ENCODE data around the gene KRT85. TPM values are rescaled to one million over a fixed set of nuclear protein-coding genes. Genes with fewer than 3 reads are reported as not detected.

KRT85 gene
- total RNA-seq, 1 experiment from 2014 or later: not detected

- H3K79me2 ChIP-seq (ENCODE audit: low read length): no peaks in the 10 kb centered on the region
- no peak overlapping the region for H3K27ac ChIP-seq (ENCODE audit: low read length)
- H4K20me1 ChIP-seq (ENCODE audit: insufficient read depth, low read depth, low read length): no peaks in the 10 kb centered on the region
- no peak overlapping the region for H3K4me3 ChIP-seq (ENCODE audit: low read length)
- H3K4me2 ChIP-seq (ENCODE audit: low read depth, low read length, poor library complexity, severe bottlenecking): no peak overlapping the region
- peaks cover 27% of the 10 kb centered on the region for H3K4me1 ChIP-seq (ENCODE audit: low read length)
- H2AFZ ChIP-seq (ENCODE audit: low read length): no peak overlapping the region
- no peak overlapping the region for H3K9ac ChIP-seq (ENCODE audit: low read length)
- no peaks in the 10 kb centered on the region for H3K36me3 ChIP-seq (ENCODE audit: insufficient read depth, low read length)
- DNase-seq: no peak
- no peaks in the 10 kb centered on the region for H3K27me3 ChIP-seq (ENCODE audit: low read length)
- H3K9me3 ChIP-seq (ENCODE audit: low read length): no peaks in the 10 kb centered on the region
- no peaks in the 10 kb centered on the region for H3K9me2 ChIP-seq (replicated peaks; ENCODE audit: insufficient read depth, low read length)
These were observed 7.1 kb downstream of the KRT85 start for GRCh38 chr12:52360106-52360662.

DNA sequence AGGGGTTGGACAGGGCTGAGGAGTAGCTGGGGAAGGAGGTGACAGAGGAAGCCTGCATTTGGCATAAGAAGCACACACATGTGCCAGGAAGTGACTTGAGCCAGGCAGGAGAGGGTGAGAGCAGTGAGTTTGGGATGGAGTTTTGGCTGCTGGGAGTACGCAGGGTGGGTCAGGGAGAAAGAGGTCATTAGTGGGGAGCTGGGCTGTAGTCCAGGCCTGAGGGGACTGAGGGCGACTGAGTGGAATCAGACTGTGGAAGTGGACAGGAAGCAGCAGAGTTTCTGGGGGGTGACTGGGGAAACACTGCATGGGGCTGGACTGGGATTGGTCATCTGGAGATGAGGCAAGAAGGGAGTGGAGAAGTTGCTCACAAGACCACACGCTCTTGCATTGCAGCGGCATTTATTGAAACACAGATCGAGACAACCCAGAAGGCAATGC, 7.6 kb downstream of the KRT85 start:
- peak overlapping the region; percentile 62 for H3K4me2 ChIP-seq (ENCODE audit: low read depth, low read length, poor library complexity, severe bottlenecking)
- H3K27me3 ChIP-seq (ENCODE audit: low read length): no peaks in the 10 kb centered on the region
- no peak overlapping the region for H2AFZ ChIP-seq (ENCODE audit: low read length)

DNA sequence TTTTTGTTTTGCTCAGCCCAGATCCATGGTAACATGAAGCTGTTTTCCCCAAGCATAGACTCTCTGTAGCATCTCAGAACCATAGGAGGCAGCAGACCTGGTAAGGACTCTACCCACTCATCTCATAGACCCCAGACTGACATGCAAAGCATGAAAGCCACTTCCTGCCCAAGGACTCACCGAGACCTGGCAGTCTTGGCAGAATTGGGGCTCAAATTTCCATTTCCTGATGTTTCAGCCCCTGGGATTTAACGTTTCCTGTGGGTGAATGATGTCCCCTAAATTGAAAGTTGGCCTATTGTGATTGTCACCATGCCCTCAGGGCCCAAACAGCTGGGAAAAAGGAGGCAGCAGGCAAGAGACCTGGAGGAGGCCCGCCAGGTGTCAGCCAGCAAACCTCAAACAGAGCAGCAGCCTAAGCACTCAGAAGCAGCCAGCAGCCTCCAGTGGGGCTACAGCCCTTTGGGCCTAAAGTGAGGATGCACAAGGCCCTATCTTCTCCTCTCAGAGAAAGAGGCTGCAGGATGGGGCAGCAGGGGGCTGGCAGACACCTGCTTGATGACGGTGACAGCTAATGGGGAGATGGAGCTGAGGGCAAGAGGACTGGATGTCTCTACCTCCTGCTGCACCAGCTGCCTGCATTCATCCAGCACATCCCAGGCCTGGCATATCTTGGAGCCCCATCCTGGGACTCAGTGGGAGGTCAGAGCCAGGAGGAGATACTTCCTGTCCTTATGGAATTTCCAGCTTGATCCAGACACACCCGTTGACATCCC, 8.5 kb downstream of the KRT85 start:
- Histone ChIP-seq H2AFZ (ENCODE audit: low read length) (peak overlapping the region; percentile 13; the same call in 1 of the 2 replicates), H3K9me3 (ENCODE audit: low read length) (no peaks in the 10 kb centered on the region), H4K20me1 (ENCODE audit: insufficient read depth, low read depth, low read length) (no peaks in the 10 kb centered on the region), H3K4me2 (ENCODE audit: low read depth, low read length, poor library complexity, severe bottlenecking) (peak overlapping the region; percentile 62), H3K9ac (ENCODE audit: low read length) (peak overlapping the region; percentile 62), H3K36me3 (ENCODE audit: insufficient read depth, low read length) (no peaks in the 10 kb centered on the region), H3K27me3 (ENCODE audit: low read length) (no peaks in the 10 kb centered on the region), H3K4me1 (ENCODE audit: low read length) (peaks cover 30% of the 10 kb centered on the region), H3K4me3 (ENCODE audit: low read length) (peak overlapping the region; percentile 45; the same call in 1 of the 2 replicates), H3K79me2 (ENCODE audit: low read length) (no peaks in the 10 kb centered on the region), H3K27ac (ENCODE audit: low read length) (peak overlapping the region; percentile 85), H3K9me2 (replicated peaks; ENCODE audit: insufficient read depth, low read length) (no peaks in the 10 kb centered on the region)
- peak; percentile 94 for DNase-seq

More for the DNA sequence above, 7.6 kb downstream of the KRT85 start:
- Histone ChIP-seq H3K9me2 (replicated peaks; ENCODE audit: insufficient read depth, low read length) (no peaks in the 10 kb centered on the region), H4K20me1 (ENCODE audit: insufficient read depth, low read depth, low read length) (no peaks in the 10 kb centered on the region), H3K36me3 (ENCODE audit: insufficient read depth, low read length) (no peaks in the 10 kb centered on the region), H3K4me1 (ENCODE audit: low read length) (peaks cover 27% of the 10 kb centered on the region), H3K79me2 (ENCODE audit: low read length) (no peaks in the 10 kb centered on the region), H3K27ac (ENCODE audit: low read length) (peak overlapping the region; percentile 85), H3K9ac (ENCODE audit: low read length) (peak overlapping the region; percentile 62), H3K4me3 (ENCODE audit: low read length) (no peak overlapping the region), H3K9me3 (ENCODE audit: low read length) (no peaks in the 10 kb centered on the region)
- no peak for DNase-seq

DNA sequence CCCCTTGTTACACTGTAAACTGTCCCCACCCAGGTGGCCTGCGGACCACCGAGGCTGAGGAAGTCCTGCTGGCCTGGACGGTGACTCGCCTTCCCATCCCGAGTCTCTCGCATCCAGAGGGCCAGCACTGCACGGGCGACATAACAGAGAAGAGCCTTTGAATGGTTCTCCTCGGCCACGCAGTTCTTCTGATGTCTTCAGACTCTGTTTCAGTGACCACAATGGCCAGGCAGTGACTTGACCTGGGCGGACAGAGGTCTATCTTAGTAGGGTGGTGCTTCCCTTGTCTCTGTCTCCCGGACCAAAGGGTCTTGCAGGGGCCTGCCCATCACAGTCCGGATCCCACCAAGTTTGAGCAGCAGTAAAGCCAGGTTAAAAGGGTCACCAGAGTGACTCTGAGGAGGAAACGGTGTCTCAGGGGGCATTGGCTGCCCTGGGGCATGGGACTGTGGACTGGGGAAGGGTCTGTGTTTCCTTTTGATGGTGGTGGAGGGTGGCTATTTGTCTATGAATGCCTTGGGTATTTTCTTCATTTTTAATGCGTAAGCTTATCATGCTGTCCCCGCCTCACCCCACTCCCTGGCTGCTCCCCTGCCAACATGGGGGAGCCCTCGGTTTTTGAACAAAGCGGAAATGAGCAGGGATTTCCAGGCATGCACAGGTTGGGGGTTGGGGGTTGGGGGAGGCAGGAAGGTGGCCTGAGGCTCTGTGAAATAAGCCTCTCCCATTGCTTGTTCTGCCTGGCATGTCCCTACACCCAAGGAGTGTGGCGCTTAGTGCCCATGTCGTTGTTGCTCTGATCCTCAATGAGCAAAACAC, 10.3 kb downstream of the KRT85 start:
- no peaks in the 10 kb centered on the region for H3K36me3 ChIP-seq (ENCODE audit: insufficient read depth, low read length)

DNA sequence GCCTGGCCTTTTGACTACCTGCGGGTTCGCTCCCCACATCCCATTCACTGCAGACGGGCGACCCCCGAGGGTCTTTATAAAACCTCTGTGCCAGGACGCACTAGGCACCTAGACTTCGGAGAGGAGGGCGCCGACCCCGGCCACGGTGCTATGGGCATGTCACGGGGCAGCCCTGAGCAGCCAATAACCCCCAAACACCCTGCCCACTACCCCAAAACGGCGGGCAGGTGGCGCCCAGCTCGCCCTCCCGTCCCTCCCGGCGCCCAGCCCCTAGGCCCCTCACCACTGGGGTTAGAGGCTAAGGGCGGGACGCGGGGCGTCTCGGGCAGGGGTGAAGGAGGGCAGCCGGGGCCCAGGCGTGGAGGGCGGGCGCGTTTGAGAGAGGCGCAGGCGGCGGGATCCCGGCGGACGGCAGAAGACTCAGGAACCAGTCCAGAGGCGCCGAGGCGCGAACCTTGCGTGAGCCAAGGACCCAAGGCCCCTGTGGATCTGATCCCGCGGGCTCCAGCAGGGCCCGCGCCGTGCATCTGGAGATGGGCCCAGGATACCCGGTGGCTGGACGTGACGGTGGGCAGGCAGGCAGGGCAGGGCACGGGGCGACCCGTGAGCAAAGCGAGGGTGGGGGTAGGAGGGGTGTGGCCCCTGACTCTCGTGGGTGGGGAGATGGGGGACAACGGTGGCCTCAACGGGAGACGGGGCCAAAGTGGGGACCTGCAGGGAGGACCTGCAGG, 11.1 kb downstream of the KRT85 start:
- DNase-seq: no peak
- no peaks in the 10 kb centered on the region for H4K20me1 ChIP-seq (ENCODE audit: insufficient read depth, low read depth, low read length)

More for the DNA sequence above, 10.3 kb downstream of the KRT85 start:
- Histone ChIP-seq H3K27ac (ENCODE audit: low read length) (no peak overlapping the region), H3K27me3 (ENCODE audit: low read length) (no peaks in the 10 kb centered on the region), H3K4me1 (ENCODE audit: low read length) (peaks cover 30% of the 10 kb centered on the region), H3K9me3 (ENCODE audit: low read length) (no peaks in the 10 kb centered on the region), H4K20me1 (ENCODE audit: insufficient read depth, low read depth, low read length) (no peaks in the 10 kb centered on the region), H3K4me3 (ENCODE audit: low read length) (no peak overlapping the region), H3K79me2 (ENCODE audit: low read length) (no peaks in the 10 kb centered on the region), H3K9ac (ENCODE audit: low read length) (no peak overlapping the region), H3K9me2 (replicated peaks; ENCODE audit: insufficient read depth, low read length) (no peaks in the 10 kb centered on the region), H3K4me2 (ENCODE audit: low read depth, low read length, poor library complexity, severe bottlenecking) (no peak overlapping the region), H2AFZ (ENCODE audit: low read length) (no peak overlapping the region)
- DNase-seq: no peak

DNA sequence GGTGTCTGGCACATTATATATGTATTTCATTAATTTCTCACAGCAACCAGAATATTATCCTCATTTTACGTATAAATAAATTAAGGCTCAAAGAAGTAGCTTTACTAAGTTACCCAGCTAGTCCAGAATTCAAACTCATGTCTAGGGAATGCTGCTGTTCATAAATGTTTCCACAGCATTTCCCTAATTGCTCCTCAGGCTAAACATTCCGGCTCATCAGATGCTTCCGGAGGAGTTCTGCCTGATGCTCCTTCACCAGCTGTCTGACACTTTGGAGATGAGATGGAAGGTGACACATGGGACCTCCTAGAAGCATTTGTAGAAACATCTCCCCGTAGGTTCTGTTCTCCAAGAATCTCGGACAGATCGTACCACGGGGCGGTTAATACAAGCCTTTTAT, 12.1 kb downstream of the KRT85 start:
- Histone ChIP-seq H3K4me3 (ENCODE audit: low read length) (no peak overlapping the region), H3K9me3 (ENCODE audit: low read length) (no peaks in the 10 kb centered on the region), H3K4me2 (ENCODE audit: low read depth, low read length, poor library complexity, severe bottlenecking) (no peak overlapping the region), H3K9ac (ENCODE audit: low read length) (no peak overlapping the region), H3K27ac (ENCODE audit: low read length) (no peak overlapping the region), H2AFZ (ENCODE audit: low read length) (no peak overlapping the region), H3K4me1 (ENCODE audit: low read length) (peaks cover 30% of the 10 kb centered on the region), H4K20me1 (ENCODE audit: insufficient read depth, low read depth, low read length) (no peaks in the 10 kb centered on the region), H3K9me2 (replicated peaks; ENCODE audit: insufficient read depth, low read length) (no peaks in the 10 kb centered on the region), H3K27me3 (ENCODE audit: low read length) (no peaks in the 10 kb centered on the region), H3K79me2 (ENCODE audit: low read length) (no peaks in the 10 kb centered on the region), H3K36me3 (ENCODE audit: insufficient read depth, low read length) (no peaks in the 10 kb centered on the region)
- no peak for DNase-seq

More for the DNA sequence above, 11.1 kb downstream of the KRT85 start:
- Histone ChIP-seq H3K4me2 (ENCODE audit: low read depth, low read length, poor library complexity, severe bottlenecking) (no peak overlapping the region), H3K4me3 (ENCODE audit: low read length) (no peak overlapping the region), H3K27me3 (ENCODE audit: low read length) (no peaks in the 10 kb centered on the region), H3K27ac (ENCODE audit: low read length) (no peak overlapping the region), H3K79me2 (ENCODE audit: low read length) (no peaks in the 10 kb centered on the region), H3K9me2 (replicated peaks; ENCODE audit: insufficient read depth, low read length) (no peaks in the 10 kb centered on the region), H3K9ac (ENCODE audit: low read length) (no peak overlapping the region), H2AFZ (ENCODE audit: low read length) (no peak overlapping the region), H3K4me1 (ENCODE audit: low read length) (peaks cover 30% of the 10 kb centered on the region), H3K36me3 (ENCODE audit: insufficient read depth, low read length) (no peaks in the 10 kb centered on the region), H3K9me3 (ENCODE audit: low read length) (no peaks in the 10 kb centered on the region)

DNA sequence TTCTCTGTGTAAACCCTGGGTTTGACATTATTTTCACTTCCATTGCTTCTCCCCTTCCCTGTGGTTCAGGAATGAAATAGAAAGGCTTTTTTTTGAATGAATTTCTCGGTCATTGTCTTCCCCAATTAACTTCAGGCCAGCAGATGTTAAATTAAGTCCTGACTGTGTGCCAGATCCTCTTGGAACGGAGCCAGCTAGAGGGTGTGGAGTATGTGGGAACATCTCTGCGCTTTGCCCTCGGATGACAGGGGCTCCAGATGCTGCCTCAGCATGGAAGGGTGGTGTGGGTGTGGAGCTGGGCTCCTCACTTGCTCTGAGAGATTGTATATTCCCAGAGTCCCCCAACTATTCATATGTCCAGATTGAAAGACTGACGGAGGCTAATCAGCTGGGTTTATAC, 13.1 kb downstream of the KRT85 start:
- Histone ChIP-seq H4K20me1 (ENCODE audit: insufficient read depth, low read depth, low read length) (no peaks in the 10 kb centered on the region), H3K4me1 (ENCODE audit: low read length) (peaks cover 21% of the 10 kb centered on the region), H3K9ac (ENCODE audit: low read length) (no peak overlapping the region), H3K36me3 (ENCODE audit: insufficient read depth, low read length) (no peaks in the 10 kb centered on the region), H3K4me2 (ENCODE audit: low read depth, low read length, poor library complexity, severe bottlenecking) (no peak overlapping the region), H2AFZ (ENCODE audit: low read length) (no peak overlapping the region), H3K4me3 (ENCODE audit: low read length) (no peak overlapping the region), H3K9me3 (ENCODE audit: low read length) (no peaks in the 10 kb centered on the region), H3K79me2 (ENCODE audit: low read length) (no peaks in the 10 kb centered on the region), H3K9me2 (replicated peaks; ENCODE audit: insufficient read depth, low read length) (no peaks in the 10 kb centered on the region), H3K27me3 (ENCODE audit: low read length) (no peaks in the 10 kb centered on the region), H3K27ac (ENCODE audit: low read length) (no peak overlapping the region)
- no peak for DNase-seq

All from Karpas-422 (cell line).